Posterior vena cava (tissue), 2 donors: Measurements from ENCODE around the gene CYSRT1. TPM values are rescaled to one million over a fixed set of nuclear protein-coding genes. Genes with fewer than 3 reads are reported as not detected.

Experiments used
- DNase-seq: peaks from one replicate; pipeline ENCODE4 v3.0.0-alpha.2; 2020; ENCODE audit warnings: low spot score
- intact Hi-C, 2 donors: fragments of 100-400 bp; cut with DNase I; formaldehyde crosslinking; loops; one replicate each; pipeline versions ENCODE4 v1.14.1 to v1.14.2; 2022 to 2023
- total RNA-seq, 2 donors: library from RNA; stranded (reverse); fragmentation: NEBNext Ultra II Directional; extraction: Animal tissue kit (Norgen Biotek cat#: 25700); gene quantifications; one replicate each; pipeline ENCODE4 v1.2.1, GENCODE V29; 2021
- donor health status: DM: yes; HTN: yes; CAD: no.
- donor health status: DM: yes; HTN: yes; CAD: no.

CYSRT1 gene
- total RNA-seq, 2 donors from 2014 or later: 0.32 TPM; not detected in 1

DNA sequence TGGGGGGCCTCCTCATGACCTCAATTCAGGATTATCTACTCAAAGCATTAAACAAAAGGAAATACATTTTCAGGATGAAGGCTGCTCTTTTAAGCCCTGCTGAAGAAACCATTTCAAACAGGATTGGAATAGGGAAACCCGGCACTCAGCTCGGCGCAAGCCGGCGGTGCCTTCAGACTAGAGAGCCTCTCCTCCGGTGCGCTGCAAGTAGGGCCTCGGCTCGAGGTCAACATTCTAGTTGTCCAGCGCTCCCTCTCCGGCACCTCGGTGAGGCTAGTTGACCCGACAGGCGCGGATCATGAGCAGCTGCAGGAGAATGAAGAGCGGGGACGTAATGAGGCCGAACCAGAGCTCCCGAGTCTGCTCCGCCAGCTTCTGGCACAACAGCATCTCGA, 20.2 kb upstream of the CYSRT1 start:
- intact Hi-C loops: no loop called here
- DNase-seq: no peak

DNA sequence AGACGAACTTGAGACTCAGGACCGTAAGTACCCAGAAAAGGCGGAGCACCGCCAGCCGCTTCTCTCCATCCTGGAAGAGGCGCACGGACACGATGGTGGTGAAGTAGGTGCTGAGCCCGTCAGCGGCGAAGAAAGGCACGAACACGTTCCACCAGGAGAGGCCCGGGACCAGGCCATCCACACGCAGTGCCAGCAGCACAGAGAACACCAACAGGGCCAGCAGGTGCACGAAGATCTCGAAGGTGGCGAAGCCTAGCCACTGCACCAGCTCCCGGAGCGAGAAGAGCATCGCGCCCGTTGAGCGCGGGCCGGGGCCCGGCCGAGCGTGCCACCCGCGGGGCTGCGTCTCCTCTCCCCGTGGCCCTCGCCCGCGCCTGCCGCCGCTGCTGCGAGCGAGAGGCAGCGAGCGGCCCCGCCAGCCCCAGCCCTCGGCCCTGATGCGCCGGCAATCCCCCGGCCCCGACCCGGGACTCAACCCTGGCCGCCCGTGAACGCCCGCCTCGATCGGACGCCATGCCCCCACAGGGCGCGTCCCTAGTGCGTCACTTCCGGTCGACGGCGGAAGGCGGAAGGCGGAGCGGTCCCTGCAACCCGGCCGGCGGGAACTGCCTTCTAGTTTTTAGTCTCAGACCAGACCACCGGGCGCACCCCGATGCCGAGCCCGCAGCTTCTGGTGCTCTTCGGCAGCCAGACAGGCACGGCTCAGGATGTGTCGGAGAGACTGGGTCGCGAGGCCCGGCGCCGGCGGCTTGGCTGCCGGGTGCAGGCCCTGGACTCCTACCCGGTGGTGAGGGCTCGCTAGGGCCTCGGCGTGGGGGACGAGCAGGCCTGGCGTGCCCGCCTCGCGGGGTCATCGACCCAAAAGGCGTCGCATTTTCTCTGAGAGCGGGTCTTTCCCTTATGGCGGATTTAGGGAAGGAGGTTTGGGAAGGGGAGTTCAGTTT, 19.6 kb upstream of the CYSRT1 start, which contains the start of the genes NDOR1 and TMEM203:
Gene NDOR1, plus strand, starts transcription at position 575 of the 944 bp plus-strand sequence. Its CDS starts 78 bp downstream, at position 653.
Gene TMEM203, minus strand, starts transcription at position 523 of the 944 bp plus-strand sequence. Its CDS starts 234 bp downstream, at position 289.
- peak; percentile 98 for DNase-seq
- intact Hi-C loops: no loop called here

- intact Hi-C loops: no loop called here
These were observed 18.4 kb upstream of the CYSRT1 start for GRCh38 chr9:137206602-137207001.

GRCh38 chr9:137211532-137211931, 13.4 kb upstream of the CYSRT1 start:
- intact Hi-C loops: no loop called here
- DNase-seq: no peak

More at GRCh38 chr9:137206602-137207001, 18.4 kb upstream of the CYSRT1 start:
- DNase-seq: no peak

DNA sequence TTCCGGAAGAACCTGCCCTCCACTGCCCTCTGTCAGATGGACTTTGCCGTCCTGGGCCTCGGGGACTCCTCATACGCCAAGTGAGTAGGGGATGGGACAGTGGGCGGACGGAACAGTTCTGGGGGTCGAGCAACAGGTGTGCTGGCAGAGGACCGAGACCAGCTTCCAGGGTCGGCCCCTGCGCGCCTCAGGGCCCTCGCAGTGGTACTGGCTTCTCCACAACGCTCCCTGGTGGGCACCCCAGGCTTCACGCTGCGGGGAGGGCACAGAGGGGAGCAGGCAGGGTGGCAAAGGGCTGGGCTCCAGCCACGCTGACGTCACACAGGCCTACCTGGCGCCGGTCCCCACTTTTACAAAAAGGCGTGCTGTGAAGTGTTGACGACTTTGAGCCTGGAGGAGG, 12.5 kb upstream of the CYSRT1 start:
- DNase-seq: no peak
- intact Hi-C loops: no loop called here

DNA sequence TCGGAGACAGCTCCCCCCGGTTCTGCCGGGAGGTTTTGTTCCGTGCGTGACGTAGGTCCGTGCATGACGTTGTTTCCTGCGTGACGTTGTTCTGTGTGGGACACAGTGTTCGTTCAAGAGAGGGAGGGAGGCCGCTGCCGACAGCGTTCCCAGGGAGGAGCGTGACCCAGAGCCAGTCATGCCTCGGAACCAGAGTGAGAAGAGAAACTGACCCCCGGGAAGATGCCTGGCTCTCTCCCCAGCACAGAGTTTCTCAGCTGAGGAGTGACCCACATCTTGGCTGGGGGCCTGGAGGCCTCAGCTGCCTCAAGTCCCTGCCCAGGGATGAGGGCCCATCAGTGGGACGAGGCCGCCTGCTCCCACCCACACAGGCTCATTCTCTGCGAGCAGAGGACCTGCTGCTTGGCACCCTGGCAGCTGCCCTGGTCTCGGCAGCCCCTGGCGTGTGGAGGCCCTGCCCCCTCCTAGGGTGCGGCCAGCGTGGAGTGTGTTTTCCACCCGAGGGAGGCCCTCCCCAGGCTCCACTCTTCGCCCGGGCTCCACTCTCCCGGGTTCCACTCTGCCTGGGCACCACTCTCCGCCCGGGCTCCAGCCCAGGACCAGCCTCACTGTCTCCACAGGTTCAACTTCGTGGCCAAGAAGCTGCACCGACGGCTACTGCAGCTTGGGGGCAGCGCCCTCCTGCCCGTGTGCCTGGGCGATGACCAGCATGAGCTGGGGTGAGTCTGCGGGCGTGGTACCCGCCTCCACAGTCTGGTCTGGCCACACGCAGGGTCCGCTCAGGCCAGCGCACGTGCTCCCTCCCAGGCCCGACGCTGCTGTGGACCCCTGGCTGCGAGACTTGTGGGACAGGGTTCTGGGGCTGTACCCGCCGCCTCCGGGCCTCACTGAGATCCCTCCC, 11.6 kb upstream of the CYSRT1 start:
- intact Hi-C loops: no loop called here

GRCh38 chr9:137214620-137215019, 10.4 kb upstream of the CYSRT1 start:
- intact Hi-C loops: no loop called here
- no peak for DNase-seq

More for the DNA sequence above, 11.6 kb upstream of the CYSRT1 start:
- no peak for DNase-seq

DNA sequence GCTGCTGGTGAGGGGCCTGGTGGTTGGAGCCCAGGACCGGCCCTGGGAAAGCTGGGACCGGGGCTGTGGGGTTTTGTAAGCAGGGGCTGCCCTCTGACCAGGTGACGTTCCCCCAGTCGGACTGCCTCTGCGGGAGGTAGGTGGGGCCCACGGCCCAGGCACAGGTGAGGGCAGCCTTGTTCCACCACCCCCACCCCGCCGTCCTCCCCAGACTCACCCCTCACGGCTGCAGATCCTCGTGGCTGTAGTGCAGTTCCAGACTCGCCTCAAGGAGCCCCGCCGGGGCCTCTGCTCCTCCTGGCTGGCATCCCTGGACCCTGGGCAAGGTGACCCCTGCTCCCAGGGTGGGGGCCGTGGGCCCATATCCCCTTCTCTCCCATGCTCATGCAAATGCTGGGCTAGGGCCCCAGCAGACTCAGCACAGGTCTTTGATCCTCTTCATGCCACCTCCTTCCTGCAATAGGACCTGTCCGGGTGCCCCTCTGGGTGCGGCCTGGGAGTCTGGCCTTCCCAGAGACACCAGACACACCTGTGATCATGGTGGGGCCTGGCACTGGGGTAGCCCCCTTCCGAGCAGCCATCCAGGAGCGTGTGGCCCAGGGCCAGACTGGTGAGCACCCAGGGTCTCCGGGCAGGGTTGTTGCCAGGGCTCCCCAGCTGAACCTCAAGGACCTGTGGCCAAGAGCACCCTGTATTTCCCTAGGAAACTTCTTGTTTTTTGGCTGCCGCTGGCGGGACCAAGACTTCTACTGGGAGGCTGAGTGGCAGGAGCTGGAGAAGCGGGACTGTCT, 9.6 kb upstream of the CYSRT1 start:
- DNase-seq: no peak
- intact Hi-C loops: no loop called here

GRCh38 chr9:137216188-137216965, 8.6 kb upstream of the CYSRT1 start:
- DNase-seq: no peak
- intact Hi-C loops: no loop called here

DNA sequence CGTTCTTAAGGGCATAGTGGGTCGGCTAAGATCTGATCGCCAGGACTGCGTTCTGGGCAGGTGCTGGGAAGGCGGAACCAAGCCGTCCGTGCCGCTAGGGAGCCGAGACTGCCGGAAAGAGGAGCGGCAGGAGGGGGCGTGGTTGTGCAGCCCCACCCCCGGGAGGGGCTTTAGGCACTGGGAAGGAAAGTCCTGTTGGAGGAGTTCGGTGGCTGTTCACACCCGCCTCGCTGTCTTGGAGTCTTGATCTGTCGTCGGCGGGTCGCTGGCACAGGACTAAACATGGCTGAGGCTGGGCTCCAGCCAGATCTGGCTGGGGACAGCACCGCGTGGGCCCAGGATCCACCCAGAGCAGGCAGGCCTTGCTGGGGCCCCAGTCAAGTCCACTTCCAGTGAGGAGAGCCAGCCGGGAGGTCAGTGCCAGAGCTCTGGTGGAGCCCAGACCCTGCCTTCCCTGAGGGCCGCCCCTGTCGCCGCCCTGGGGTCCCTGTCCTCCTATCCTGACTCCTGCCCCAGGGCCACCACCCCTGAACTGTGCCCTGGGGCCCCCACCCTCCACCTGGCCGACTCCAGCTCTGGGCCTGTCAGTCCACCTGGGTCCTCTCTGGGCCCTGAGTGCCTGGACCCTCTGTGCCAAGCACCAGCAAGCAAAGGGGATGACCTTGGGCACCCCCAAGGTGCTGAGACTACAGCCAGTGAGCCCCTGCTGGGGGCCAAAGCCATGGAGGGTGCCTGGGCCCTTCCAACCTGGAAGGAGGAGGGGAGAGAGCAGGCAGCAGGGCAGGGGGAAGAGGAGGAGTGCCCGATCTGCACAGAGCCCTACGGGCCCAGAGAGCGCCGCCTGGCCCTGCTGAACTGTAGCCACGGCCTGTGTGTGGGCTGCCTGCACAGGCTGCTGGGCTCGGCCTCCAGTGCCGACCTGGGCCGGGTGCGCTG, 7.4 kb upstream of the CYSRT1 start:
- DNase-seq: no peak
- intact Hi-C loops: no loop called here

DNA sequence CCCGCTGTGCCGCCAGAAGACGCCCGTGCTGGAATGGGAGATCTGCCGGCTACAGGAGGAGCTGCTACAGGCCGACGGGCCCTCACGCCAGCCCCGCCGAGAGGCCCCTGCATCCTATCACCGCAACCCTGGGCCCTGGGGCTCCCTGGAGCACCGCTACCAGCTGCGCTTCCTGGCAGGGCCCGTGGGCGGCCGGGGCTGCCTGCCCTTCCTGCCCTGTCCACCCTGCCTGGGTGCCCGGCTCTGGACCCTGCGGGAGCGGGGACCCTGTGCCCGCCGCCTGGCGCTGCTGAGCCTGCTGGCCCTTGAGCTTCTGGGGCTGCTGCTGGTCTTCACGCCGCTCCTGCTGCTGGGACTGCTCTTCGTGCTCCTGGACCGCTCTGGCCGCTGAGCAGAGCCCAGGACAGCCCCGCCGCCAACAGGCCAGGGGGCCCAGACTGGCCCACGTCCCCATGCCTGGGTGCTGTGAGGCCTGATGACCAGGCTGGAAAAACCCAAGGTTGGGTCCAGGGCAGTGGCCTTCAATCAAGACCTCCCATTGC, 6.7 kb upstream of the CYSRT1 start:
- intact Hi-C loops: no loop called here
- DNase-seq: no peak

- no peak for DNase-seq
- intact Hi-C loops: no loop called here
These were observed 6.2 kb upstream of the CYSRT1 start for GRCh38 chr9:137218754-137219271.

DNA sequence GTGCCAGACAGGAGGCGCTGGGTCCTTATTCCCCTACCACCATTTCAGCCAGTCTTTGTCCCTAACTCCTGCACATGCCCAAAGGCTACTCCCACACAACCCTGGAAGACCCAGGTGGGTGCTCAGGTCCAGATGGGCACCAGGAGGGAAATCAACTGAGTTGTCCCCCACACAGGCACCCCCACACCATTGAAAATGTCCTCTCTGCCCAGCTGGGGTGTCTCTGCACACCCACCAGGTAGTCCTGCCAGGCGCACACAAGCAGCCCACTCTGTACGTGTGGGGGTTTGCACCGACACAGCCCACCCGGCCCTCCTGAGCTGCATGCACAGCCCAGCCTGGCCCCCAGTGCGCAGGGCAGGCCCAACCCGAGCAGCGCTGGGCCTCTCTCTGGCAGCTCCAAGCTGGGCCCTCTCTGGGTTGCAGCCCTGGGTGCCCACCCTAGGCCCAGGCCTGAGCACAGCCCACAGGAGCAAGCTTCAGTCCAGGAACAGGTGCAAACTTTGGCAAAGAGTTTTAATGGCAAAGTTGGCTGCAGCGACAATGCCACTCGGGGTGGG, 5.1 kb upstream of the CYSRT1 start:
- intact Hi-C loops: no loop called here
- DNase-seq: no peak

DNA sequence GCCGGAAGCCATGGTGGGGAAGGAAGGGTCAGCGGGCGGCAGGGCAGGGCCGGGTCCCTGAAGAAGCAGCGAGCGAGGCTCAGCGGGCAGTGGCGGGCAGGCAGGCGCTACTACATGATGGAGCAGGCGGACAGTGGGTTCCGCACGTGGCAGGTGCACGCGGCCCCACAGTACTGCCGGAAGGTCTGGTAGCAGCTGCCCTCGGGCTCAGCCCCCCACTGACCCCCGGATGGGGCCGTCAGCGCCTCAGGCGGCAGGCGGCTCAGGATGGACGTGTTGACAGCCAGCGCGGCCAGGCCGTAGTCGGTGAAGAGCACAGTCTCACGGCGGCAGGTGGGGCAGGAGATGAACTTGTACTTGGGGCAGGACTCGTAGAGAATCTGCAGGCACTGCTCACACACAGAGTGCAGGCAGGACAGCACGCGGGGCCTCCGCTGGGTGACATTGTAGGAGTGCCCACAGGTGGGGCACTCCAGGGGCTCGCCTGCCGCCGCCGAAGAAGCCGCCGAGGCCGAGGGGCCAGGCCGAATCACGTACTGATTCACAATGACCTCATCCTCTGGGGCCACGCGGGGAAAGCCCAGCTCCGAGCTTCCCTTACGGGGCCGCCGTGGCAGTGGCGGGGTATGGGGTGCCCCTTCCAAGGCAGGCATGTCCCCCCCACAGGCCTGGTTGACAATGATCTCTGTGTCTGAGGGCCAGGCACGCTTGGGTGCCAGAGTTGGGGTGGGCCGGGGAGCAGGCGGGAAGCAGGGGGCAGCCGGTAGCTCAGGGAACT, 4.5 kb upstream of the CYSRT1 start:
- no peak for DNase-seq
- intact Hi-C loops: no loop called here

- intact Hi-C loops: no loop called here
- no peak for DNase-seq
These were observed 3.9 kb upstream of the CYSRT1 start for GRCh38 chr9:137221095-137221505.
